Daoy (cell line): Measurements from ENCODE around the gene PTPN4. TPM values are rescaled to one million over a fixed set of nuclear protein-coding genes. Genes with fewer than 3 reads are reported as not detected.
"Not testable (repeated sequence)": the region's sequence is repeated elsewhere in the genome, so short reads cannot be mapped to it uniquely, and the experiment has no call there.

ENCODE experiments used
- DNase-seq: peaks from one replicate; pipeline ENCODE4 v3.0.0-alpha.2; 2015; ENCODE audit warnings: low read depth
- total RNA-seq: library from RNA; depleted of rRNA; stranded (reverse); fragments of >200 nt; shearing (Covaris generic); gene quantifications from 2 replicates; pipeline ENCODE4 v1.2.3, GENCODE V29; 2014

Gene PTPN4
- total RNA-seq, 1 experiment from 2014 or later: 5.6 TPM

DNA sequence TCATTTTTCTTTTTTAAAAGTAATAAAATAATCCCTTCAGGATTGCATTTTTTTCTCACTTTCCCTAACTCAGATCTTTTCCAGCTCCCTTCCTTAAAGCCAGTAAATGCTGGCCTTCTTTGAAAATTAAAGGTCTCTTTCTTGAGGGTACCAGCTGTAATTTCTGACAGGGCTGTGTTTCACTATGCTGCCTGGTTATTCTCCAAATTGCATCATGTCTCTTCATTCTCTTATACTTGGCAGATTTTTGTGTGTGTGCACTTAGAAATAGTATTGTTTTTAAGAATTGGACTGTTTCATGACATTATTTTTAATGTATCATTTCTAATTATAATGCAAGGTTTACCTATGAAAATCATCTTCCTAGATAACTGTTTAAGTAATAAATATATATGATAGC lies 181.1 kb downstream of the PTPN4 start:
- DNase-seq: no peak

DNA sequence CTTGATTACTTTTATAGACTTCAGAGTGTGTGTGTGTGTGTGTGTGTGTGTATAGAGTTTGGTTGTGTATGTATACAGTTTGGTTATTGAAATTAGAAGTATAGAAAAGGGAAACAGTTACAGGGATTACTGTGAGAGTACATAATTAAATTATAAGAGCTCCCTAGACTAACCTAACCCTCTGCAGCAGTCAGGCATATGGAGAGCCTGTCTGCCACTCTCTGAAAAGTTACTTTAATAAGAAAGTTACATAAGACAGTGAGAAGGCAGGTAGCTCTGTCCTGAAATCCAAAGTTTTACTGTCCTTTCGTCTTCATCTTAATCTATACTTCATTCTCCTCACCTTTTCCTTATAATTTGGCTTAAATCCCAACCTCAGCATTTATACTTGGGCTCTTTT lies 181.7 kb downstream of the PTPN4 start:
- DNase-seq: no peak

DNA sequence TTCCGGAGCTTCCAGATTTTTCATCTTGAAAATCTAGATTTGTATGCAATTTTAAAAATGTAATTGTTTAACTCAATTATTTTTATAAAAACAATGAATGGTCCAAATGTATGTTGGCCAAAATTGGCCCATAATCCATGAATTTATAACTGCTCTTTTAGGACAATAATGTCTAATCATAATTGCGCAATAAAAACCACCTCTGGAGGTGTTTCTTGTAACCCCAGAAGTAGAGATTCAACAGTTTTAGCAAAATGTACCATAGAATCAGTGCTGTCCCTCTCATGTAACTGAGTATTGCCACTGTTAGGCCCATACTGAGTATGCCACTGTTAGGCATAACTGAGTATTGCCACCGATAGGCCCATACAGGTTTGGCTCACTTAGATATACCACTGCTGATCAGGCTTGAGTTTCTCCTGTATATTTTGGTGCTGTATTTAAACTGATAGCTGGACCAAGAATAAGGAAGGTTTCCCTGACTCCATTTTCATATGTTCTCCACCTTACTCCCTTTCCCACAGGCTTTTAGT lies 182.3 kb downstream of the PTPN4 start:
- DNase-seq: no peak

DNA sequence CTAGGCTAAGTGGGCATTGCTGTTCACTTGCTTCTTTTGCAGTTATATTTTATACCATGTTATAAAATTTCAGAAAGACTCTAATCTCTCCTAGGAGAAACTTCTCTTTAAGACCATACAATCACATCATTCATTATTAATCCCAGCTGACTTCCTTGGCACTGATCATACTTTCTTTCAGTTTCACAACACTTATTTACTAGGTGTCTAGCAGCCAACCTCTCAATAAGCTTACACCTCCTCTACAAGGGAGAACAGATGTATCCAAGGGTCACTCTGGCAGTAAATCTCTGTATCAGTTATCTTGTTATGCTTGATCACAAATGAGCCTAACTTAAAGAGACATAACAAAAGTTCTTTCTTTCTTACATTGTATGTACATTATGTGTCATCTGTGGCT lies 183.3 kb downstream of the PTPN4 start:
- no peak for DNase-seq

DNA sequence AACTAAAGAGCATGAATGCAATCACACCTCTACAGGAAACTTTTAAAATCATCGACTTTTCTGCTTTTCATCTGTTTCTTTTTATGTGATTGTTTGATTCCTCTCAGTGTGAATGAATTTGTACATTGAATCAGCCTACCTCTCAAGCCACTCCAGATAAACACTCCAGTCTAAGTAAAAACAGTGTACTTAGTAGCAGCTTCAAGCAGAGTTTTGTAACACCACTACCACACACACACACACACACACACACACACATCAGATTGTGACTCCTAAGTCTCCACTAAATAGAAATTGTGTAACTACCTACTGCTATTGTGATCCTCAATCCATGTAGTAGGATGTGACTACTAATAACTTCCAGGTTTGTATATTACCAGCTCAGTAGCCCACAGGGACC lies 187.8 kb downstream of the PTPN4 start:
- DNase-seq: no peak

DNA sequence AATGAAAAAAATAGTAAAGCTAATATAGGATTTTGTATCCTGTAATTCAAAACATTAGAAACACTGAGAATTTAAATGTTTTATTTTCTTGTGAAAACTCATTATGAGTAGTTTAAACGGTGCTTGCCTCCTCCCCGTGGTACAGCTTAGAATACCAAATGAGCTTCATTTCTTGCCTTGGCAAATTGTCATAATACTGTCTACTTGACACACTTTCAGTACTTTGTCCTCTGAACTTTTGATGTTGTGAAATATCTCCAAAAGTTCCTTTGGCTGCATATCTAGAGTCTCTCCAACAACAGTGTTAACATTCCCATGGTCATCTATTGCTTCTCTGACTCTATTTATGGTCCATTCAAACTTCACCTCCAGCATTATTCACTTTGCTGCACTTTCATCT lies 191.2 kb downstream of the PTPN4 start:
- no peak for DNase-seq

DNA sequence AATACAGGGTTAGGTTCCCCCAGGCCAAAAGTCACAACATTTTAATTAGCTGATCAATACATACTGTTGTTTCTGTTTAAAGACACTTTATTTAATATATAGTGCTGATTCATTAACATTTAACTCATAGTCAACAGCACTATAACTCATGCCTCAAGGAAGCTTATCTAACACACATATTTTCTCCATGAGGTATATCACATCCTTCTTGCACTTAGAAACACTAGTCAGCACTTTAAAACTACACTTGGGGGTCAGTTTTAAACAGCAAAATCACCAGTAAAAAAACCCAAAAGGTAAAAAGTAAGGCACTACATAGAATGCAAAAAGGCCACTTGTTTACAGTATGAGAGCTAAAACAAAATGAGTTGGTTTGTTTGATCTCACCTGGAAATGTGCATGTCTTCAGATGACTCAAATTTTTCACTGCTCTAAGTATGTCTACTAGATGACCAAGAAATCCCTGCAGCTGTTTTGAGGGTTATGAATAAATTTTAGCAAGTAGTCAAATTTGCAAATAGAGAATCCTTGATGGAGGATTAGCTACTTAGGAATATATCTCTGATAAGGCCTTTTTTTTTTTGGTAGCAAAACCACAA lies 199.0 kb downstream of the PTPN4 start:
- no peak for DNase-seq

DNA sequence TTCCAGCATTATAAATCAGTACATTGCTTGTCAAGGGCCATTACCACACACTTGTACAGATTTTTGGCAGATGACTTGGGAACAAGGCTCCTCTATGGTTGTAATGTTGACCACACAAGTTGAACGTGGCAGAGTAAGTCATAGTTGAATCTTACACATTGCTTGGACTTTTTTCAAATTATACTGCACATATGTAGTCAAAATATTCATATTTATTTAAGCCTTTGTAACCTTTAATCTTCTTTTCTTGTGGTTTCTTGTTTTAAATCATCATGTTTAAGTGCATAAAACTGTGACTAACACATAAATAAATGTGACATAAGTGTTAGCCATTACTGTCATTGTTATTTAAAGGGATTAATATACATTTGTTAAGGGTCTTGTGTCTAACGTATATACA lies 201.1 kb downstream of the PTPN4 start:
- DNase-seq: no peak

DNA sequence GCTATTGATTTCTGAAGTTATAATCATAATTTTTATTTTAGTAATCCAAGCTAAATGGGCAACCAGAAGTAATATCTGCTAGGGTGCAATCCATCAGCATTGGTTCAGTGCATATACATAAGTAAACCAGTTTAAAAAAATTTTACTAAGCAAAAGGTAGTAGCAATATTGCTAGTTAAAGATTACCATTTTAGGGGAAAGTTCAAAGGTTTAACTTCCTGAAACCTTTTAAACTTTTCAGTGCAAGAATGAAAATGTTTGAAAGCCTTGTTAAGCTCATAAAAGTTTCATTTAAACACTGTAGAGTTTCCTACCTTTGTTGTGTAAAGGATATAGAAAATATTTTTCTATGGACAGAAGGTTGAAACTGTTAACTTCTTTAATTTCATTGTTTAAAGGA lies 222.2 kb downstream of the PTPN4 start:
- no peak for DNase-seq

DNA sequence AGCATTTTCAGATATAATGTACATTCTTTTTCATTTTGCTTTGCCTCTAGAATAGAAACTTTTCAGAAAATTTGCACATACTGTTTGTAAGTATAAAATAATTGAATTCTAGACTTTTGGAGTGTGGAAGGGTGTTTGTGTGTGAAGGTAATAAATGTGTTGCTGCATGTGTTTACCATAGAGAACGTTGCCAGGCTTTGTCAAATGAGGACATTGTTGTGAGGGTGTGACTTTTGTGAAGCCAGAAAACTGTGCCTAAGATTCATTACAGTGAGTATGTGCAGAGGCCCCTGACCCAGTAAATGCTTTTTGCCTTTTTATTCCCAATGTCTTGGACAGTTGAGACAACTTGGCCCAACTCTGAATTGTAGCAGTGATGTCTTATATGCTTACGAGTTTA lies 222.8 kb downstream of the PTPN4 start:
- DNase-seq: no peak

DNA sequence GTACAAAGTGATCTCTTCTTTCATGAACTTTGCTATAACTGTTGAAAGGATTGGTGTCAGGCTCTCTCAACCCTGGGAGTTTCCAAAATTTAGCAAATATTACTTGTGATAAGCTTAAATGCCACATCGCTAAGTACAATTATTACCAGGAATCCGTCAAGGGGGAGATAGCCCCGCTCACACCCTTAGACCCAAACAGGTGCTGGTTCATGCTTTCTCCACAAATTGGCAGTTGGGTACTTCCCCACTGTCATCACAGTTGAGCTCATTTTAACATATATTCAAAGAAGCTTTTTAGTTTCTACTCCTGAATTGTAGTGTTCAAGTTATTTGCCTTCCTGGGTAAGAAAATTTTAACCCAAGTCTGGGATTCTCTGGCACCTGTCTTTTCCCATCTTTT lies 223.4 kb downstream of the PTPN4 start:
- DNase-seq: no peak

DNA sequence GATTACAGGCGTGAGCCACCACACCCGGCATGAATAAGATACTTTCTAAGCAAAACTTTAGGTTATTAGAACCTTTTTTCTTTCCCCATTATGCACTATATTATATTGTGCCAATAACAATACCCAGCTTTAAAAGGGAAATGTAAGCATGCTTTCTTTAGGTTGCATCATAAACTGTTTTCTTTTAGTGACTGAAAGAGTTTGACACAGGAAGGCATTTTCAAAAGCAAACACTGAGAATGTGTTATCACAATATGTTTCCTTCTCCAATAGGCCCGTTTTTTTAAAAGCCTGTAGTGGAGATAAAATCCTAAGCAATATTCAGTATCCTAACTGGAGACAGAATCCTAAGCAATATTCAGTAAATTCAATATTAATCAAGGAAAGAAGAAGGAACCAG lies 236.4 kb downstream of the PTPN4 start:
- no peak for DNase-seq

DNA sequence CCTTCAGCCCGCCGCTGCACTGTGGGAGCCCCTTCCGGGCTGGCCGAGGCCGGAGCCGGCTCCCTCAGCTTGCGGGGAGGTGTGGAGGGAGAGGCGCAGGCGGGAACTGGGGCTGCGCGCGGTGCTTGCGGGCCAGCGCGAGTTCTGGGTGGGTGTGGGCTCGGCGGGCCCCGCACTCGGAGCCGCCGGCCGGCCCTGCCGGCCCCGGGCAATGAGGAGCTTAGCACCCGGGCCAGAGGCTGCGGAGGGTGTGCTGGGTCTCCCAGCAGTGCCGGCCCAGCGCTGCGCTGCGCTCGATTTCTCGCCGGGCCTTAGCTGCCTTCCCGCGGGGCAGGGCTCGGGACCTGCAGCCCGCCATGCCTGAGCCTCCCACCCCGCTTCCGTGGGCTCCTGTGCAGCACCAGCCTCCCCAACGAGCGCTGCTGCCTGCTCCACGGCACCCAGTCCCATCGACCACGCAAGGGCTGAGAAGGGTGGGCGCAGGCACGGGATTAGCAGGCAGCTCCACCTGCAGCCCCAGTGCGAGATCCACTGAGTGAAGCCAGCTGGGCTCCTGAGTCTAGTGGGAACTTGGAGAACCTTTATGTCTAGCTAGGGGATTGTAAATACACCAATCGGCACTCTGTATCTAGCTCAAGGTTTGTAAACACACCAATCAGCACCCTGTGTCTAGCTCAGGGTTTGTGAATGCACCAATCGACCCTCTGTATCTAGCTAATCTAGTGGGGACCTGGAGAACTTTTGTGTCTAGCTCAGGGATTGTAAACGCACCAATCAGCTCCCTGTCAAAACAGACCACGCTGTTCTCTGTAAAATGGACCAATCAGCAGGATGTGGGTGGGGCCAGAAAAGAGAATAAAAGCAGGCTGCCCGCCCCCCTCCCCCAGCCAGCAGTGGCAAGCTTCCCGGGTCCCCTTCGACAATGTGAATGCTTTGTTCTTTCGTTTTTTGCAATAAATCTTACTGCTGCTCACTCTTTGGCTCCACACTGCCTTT lies 237.5 kb downstream of the PTPN4 start:
- DNase-seq: not testable (repeated sequence)

DNA sequence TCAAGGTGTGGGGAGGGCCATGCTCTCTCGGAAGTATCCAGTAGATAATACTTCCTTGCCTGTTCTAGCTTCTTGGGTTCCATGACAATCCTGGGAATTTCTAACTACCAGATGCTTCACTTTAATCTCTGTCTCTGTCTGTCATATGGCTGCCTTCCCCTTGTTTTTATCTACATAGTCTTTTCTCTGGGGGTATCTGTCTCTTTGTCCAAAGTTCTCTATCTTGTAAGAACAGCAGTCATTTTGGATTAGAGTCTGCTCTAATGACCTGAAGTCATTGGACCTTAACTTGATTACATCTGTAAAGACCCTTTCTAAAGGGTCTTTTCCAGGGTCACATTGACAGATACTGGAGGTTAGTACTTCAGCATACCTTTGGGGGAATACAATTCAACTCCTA lies 241.7 kb downstream of the PTPN4 start:
- no peak for DNase-seq

DNA sequence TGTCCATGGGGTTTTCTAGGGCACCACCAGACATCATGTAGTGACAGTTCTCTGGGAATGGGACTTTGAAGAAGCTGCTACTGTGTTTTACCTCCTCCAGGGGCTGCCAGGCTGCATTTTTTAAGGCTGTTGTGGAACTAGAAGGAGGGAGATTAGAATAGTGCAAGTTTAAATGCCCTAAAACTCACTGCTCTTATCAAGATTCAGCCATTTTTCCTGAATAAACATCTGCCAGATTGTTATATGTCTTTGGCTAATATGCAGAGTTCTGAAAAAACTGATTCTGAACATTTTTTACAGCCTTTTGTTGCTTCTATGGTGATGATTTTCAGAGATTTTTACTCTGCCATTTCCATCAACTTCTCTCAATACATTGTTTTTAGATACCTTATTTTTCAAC lies 244.5 kb downstream of the PTPN4 start:
- DNase-seq: no peak

DNA sequence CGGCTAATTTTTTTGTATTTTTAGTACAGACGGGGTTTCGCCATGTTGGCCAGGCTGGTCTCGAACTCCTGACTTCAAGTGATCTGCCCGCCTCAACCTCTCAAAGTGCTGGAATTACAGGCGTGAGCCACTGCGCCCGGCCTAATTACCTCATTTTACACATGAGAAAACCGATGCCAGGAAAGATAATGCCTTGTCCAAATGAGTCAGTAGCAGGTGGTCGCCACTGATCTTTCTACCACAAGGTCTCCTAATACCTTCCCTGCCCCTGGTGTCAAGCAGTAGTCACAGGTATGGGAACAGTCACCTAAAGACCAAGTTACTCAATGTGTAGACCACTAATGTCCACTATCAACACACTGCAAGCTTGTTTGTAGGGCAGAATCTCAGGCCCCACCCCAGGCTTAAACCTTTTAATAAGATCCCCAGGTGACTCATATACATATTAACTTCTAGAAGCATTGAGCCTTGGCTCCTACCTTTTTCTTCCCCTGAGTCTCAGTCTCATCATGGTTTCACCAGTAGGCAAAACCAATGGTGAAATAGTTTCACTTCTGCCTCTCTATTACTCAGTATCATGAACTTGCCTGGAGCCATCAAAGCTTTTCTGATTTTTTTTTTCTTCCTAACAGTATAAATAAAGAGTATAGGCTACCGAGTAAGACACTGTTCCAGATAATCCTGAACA lies 246.3 kb downstream of the PTPN4 start:
- DNase-seq: no peak

DNA sequence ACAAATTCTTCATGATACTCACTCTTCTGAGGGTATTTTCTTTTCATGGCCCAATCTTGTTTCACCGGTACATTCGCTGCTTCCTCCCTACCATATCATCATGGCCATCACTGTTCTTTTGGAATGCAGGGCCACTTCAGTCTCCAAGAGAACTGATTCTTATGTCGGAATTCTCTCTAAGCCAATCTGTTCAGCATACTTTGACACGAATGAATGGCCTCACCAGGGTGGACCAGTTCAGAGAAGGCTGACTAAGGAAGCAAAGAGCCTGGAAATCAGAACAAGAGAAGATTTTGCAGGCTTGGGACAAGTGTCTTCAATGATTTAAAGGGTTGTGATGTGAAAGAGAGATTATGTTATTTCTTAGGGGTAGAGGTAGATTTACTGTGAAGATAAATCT lies 248.1 kb downstream of the PTPN4 start:
- no peak for DNase-seq

DNA sequence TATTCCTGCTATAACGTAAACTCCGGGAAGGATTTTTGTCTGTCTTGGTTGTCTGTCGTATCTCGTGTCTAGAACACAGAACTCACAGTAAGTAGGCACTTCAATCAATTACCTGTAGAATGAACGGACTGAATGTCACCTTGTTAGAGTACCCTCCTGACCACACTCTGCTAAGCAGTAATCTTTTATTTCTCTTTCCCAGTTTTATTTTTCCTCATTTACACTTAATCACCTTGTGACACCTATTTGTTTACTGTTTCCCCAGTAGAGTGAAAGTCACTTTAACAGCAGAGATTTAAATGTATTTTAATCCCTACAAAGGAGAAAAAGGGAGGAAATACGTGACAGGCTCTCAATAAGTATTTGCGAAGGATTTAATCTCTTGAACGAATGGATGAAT lies 252.6 kb downstream of the PTPN4 start:
- no peak for DNase-seq

DNA sequence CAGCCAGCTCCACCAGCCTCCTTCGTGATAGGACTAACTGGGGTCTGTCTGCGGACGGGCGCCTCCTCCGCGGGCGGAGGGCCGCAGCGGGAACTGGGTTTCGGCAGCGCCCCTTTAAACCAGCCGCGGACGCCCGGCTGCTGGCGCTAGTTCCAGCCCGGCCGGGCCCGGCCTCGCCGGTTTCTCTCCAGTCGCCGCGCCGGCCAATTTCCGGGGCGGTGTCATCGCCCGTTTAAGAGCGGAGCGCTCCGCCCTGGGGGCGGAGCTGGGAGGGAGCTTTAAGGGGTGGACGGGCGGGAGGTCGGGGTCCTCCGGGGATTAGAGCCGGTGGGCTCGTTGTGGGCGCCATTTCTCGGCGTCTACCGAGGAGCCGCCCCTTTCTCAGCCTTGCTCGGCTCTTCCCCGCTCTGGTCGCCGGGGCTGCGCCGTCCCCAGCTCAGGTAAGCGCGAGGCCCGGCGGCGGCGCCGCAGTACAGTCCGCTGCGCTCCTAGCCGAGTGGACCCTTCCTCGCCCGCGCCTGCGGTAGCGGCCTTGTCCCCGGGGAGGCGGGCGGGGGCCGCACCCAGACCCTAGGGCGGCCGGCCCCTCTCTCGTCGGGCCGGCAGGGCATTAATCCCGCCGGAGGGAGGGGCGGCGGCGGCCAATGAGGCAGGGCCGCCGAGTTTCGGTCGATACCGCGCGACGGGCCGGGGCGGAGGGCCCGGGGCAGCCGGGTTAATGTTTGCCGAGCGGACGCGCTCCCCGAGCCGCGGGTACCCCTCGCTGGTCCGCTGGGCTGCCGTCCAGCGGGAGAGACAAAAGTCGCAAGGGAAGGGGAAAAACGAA lies 253.3 kb downstream of the PTPN4 start, which contains the start of gene EPB41L5:
TSS of gene EPB41L5 (plus strand) at position 307 of the 826 bp plus-strand sequence. CDS start 6,008 bp downstream, outside the sequence.
- DNase-seq: peak; percentile 93

DNA sequence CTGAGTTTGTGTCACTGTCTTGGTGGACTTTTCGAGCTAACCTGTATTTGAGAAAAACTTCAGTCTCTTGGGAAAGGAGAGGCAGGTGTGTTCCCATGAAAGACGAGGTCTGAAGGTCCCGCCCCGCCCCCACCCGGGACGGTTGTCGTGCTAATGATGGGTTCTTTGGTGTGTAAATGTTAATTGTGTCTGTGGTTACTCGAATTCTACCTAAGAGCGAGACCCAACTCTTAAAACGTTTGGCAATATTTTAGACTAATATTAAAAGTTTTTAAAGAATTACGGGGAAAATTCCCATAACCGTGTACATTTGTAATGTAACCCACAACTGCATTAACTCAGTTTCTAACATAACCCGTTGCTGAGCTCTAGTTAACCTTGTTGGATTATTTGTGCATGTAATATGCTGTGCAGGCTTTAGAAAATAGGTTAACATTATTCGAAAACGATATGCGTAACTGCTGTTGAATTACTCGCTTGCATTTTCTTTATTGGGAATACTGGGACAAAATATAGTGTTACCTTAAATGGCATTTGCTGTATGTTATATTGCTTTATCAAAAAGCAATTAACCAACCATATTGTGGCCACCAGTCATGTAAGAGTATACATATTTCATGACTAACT lies 254.0 kb downstream of the PTPN4 start:
- no peak for DNase-seq
